HS-5 (cell line): ENCODE results near the gene TPRG1.
A peak's percentile ranks its signal among the peaks of the same experiment; 100 is the strongest.

Experiments used
- DNase-seq: peaks from one replicate; pipeline ENCODE4 v3.0.0-alpha.2; 2012; ENCODE audit warnings: low read depth

TPRG1 gene, protein sequence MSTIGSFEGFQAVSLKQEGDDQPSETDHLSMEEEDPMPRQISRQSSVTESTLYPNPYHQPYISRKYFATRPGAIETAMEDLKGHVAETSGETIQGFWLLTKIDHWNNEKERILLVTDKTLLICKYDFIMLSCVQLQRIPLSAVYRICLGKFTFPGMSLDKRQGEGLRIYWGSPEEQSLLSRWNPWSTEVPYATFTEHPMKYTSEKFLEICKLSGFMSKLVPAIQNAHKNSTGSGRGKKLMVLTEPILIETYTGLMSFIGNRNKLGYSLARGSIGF

DNA sequence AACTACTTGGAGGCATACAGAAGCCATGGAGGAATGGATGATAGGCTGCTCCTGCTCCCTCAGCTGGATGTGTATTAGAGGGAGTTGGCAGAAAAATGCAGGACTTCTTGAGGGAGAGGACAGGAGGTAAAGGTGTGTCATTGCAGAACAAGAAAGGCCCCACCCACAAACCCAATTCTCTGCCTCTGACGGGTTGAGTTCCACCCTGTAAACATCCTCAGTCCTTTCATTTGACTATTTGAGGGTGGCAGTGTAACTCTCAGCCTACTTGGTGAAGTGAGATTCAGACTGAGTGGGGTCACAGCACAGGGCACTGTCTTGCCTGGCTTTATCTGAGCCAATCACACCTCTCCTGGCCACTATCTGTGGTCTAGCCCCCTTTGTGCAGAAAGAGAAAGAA lies at the start of gene TPRG1:
TSS of gene TPRG1 (plus strand) at position 265 of the 400 bp plus-strand sequence. CDS start 35,414 bp downstream, outside the sequence.
- DNase-seq: no peak

DNA sequence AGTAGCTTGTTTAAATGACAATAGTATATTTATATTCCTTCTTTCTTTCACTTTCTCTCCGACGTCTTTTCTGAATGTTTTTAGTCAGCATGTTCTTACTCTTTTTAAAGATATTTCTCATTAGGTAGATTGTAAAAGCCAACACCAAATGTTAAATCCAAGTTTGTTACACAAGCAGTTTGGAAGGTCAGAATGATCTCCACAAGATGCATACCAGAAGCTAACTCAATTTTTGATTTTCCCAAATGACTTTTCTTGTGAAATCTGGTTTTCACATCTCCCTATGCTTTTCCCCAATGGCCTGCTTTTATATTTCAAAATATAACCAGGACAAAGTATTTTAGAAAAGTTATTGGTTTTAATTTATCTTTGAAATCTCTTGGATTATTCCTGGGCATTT lies 49.7 kb upstream of the TPRG1 start:
- no peak for DNase-seq

DNA sequence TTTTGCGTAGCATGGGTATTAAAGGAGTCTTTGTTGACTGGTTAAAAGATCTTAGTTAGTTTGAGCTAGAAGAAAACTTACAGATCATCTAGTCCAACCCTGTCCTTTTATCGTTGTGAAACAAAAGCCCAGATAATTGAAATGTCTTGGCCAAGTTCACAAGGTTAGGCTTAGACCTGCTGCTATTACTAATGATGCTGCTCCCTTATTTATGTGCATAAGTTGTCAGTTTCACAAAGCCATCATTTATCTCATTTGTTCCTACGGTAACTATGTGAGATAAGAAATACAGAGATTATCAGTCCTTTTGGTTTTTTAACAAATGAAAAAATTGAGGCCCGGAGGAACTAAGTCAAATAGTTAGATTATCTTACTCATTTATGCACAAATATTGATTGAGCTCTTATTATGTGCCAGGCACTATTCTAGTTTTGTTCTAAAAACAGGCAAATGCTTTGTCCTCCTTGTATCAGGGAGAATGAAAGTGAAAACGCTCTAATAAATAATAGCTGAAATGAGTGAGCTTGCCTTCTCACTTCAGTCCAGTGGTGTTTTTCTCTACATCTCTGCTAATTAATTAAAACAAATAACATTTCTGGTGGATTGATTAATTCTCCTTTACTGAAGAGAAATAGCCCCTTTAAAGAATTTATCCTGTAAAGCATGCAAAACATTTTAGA lies 49.1 kb upstream of the TPRG1 start:
- no peak for DNase-seq

DNA sequence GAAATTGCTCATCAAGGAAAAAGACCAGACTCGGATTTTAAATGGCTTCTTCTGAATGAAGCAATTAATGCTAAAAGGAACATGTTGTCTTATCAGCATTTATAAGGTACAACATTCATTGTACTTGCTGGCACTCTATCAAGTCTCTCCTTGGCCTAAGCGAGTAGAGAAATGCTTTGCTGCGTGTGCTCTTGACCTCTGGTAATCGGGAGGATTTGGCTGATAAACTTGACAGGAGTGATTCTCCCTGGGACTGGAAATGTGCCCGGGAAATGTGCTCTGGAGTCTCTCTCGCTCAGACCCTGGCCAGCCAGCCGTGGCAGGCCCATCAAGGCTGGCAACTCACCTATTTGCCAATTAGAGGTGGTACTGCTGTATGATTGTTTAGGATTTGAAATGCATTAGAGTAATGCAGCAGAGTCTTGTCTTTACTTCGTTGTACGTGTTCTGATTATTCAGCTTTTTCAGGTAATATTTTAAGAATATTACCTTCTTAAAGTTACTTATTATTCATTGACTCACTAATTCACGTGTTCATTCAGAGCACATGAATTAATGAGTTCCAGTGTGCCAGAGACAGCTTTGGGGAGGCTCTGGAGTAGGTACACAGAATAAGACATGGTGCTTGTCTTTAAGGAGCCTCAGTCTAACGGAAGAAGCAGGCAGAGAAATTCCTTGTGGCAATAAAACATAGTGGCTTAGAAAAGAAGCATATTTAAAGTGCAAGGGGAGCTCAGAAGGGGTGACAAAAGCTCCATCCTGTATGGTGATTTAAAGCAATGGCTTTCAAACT lies 48.0 kb upstream of the TPRG1 start:
- no peak for DNase-seq

DNA sequence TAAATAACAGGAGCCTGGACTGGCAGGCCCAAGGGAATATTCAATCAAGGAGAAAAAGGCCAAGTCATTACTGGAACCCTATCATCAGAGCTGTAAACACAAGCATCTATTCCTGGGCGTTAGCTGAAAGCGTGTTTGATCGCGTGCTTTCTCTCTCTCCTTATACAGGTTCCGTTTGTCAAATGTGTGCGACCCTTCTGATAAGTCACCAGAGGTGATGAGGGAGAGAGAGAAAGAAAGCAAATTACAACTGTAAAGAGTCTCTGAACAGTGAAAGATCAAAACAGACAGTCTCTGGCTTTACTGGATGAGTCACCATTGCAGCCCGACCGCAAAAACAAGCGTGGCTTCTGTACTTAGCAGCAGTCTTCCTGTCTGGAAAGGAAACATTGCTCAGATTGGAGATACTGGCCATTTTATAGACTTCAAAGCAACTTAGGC lies 39.5 kb upstream of the TPRG1 start:
- no peak for DNase-seq

DNA sequence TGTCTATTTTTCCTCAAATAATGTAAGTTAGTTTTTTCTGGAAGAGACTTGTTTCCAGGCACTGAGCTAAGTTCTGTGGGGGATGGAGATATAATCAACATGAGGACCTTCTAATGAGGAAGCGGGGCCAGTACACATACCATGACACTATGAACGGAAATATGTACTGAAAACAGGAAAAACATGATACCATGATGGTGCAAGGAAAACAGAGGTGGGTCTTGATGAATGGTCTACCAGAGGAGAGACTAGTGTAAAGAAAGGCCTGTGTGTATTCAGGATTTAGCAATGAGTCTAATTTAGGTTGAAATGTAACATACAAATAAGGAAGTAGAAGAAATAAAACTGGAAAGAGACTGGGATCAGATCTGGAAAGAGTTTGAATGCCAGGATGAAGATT lies 38.9 kb upstream of the TPRG1 start:
- no peak for DNase-seq

DNA sequence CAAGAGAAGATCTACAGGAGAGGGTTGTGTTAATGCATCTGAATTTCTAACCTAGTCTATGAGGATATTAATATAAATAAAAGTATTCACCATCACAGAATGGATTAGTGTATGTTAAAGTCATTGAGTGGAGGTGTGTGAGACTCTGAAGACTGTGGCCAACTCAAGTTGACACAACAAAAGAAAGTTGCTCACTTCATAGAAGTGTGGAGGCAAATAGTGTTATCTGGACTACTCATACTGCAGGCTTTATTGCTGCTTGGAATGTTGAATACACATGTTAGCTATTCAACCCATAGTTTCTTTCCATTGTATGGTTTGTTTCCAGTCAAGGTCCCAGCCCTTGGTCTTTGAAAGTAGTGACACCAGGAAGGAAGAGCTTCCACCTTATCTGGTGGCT lies 38.0 kb upstream of the TPRG1 start:
- no peak for DNase-seq

DNA sequence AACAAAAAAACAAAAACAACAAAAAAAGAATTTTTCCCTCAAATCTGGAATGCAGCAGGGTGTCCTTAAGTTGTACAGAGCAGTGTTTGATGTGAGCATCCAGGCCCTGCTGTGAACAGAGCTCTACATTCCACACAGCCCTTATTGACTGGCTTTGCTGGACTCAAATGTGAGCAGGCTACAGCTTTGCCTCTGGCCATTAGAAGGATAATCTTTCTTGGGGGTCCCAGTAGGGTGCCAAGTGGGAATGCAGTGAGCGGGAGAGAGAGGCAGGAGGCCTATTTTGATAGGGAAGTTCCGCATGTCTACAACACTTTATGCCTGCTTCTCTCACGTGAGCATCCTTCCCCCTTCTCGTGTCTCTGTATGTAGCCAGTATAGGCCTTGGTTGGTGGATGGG lies 34.4 kb upstream of the TPRG1 start:
- DNase-seq: no peak

DNA sequence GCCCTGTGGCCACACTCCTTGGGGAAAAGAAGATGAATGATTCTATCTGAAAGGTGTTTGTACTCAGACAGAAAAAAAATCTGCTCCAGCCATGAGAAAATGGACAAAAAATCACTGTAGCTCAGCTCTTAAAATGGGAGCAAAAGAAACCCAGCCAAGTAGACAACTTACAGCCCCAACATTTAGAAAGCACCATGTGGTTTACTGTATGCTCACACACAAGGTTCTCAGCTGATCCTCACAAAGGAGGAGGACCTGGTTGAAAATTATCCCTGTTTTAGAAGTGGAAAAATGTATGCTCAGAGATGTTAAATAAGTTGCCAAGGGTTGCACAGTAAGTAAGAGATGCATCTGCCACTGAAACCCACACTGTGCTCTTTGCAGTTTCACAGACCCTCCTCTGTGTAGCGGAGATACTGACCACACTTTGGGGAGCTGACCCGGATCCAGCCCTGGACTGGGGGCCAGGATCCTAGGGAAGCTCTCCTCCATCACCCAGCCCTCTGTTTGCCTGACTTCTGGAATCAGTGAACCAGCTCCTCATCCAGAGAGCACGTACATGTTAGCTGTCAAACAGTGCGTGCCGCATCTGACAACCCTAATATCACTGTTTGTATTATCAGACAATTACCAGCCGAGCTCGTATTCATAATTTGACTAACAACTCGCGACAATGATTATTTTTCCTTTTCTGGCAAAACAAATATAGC lies 32.7 kb upstream of the TPRG1 start:
- DNase-seq: no peak

DNA sequence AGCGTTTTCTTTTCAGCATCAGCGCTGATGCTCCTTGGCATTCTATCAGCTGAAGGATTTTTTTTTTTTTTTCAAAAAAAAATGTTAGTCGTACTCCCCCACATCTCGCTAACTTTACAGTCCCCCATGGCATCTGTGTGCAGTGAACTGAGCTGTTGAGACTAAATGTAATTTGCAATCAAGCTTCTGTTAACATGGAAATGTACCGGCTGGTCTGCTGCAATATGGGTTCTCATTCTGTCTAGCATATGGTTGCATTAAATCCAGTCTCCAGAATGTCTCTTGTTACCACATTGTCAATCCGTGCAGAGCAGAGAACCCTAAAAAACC lies 32.2 kb upstream of the TPRG1 start:
- no peak for DNase-seq

DNA sequence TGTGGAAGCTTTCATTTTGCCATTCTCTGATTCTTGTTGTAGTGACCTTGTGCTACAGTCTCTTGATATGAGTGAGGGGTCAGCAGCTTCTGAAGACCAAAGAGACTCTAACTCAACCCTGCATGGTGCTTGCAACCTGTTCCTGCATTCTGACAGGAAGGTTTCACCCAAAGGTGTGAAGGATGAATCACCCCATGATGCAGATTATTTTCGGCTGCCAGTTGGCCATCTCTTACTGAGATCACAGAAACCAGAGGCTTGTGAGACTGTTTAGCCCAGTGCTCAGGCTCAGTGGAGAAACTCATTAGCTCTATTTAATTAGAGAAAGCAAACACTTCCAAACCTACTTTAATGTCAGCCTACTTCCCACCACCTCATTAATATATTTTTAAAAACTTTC lies 29.2 kb upstream of the TPRG1 start:
- no peak for DNase-seq

DNA sequence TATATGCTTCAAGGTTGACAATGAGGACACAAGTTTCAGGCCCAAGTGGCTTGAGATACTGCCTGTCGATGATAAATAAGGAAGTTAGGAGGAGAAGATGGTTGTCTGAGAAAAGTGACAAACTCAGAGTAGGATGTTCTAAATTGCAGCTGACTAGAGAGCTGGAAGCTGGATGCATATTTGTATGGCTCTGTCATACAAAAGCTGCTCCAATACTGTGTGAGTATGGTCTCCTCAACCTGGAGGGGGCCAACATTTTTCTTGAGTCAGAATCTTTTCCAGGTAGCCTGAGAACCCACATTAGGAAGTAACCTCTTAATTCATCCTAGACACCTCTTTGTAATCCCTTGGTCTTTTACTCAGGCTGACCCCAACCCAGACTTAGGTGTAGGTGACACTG lies 28.4 kb upstream of the TPRG1 start:
- DNase-seq: no peak

DNA sequence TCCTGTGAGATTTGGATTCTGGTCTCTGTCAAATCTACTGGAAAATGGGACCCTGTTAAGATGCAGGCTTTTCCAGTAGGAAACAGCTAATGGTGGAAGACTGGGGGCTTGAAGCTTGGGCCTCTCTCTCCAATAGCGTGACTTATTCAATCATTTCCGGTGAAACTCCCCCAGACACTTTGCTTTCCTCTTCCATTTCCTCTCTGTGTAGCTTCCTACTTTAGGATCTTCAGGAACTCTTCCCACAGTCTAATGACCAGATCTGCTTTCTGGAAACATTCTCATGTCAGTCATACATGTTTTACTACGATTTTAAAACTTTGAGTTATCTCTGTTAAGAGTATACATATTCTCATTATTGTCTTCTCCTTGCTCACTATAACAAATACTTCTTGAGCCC lies 28.0 kb upstream of the TPRG1 start:
- no peak for DNase-seq

DNA sequence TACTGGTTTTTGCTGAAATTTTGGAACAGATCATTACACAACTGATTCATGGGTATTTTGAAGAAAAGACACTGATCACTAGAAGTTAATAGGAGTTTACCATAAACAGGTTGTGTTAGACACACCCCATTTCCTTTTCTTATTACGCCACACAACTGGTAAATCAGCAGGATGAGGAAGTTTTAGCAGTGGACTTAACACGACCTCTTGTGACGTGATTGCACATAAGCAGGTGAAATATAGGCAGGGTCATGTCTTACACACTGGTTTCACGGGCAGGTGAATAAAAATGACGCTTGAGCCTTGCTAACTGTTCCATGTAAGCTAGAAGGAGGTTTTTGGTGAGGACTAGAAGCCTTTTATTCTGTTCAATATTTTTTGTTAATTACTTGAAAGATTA lies 27.1 kb upstream of the TPRG1 start:
- no peak for DNase-seq

DNA sequence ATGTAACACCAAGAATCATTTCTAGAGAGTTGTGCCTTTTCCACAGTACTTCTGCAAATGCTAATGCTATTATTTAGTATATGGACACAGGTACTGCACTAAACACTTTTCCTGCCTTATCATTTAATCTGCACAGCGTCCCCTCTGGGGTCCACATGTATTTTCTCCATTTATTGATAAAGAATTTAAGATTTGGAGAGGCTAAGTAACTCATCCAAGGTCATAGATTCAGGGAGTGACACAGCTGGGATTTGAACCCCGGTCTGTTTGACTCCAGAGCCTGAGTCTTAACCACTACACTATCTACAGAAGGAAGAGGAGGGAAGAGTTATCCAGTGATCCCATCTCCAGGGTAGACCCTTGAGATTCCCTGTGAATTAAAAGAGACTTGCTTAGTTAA lies 24.9 kb upstream of the TPRG1 start:
- DNase-seq: no peak

DNA sequence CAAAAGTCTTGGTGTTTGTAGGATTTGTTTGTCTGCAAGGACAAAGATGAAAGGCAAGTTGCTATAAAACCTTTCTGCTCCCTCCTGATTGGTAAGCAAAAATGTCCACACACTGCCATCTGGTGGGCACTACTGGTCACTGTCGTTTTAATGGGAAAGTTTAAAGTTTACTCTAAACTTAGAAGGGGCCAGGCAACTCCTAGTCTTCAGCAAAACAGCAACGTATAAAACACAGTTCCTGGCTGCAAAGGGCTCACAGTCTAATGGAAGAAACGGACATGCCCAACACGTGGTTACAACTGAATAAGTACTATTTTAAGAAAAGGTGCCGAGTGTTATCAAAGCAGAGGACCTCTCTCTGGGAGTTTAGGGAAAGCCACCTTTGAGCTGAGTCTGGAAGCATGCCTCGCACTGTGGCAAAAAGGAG lies 23.7 kb upstream of the TPRG1 start:
- DNase-seq: peak; percentile 31

DNA sequence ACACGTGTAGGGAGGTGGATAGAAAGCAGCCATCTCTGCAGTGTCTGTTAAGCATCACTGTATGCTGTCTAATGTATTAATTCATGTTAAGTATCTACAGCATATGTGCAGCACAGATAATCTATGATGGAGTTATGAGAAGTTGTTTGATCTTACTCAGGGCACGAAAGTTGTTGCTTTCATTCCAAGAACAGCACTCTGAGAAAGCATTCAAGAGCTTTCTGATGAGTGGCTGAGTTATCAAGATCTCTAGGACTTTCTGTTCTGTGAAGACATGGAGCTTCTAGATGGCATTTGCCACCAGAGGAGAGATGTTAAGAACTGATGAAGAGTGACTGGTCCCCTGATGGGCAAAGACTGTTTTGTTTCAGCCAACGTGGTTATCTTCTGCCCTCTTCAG lies 22.6 kb upstream of the TPRG1 start:
- DNase-seq: no peak

DNA sequence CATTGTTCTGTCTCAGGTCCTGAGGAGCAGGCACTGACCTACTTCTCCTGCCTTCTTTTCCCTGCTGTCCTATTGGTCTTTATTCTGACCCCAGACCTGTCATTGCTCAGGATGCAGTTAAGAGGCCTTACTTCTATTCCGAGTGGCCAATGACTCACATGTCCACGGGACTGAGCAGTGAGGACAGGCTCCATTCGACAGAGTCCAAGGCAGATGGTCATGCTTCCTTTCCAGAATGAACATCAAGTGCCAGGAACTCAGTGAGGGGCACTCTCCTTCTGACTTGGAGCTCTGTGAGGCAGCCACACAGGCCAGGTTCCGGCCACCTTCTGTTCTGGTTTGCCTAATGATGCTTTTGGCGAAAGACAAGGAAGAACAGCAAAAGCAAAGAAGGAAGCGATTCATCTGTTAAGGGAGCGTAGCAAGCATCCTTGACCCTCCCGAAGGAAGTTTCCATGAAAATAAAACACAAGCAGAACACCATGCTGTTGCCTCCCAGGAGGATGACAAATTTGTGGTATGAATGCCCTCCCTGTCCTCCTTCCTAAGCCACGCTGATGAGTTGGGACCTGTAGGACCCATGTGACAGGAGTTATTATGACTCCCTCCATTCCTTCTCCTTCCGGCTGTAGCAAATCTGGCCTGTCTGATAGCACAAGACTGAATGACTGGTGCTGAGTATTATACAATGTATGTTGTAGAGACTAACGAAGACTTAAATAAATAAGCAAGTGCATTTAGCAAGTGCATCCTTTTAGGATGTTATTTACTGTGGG lies 14.4 kb upstream of the TPRG1 start:
- no peak for DNase-seq

DNA sequence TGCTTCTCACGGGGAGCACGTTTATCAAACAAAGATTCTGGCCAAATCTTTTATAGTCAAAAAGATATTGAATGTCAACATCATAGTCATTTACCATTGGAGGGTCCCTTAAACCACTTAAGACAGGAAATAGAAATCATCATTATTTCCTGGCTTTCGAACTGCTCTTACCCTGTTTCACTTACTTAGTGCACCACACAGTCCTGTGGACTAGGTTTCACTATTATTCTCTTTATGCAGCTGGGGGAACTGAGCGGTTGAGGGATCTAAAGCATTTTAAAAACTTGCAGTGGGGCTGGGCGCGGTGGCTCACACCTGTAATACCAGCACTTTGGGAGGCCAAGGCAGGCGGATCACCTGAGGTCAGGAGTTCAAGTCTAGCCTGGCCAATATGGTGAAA lies 13.7 kb upstream of the TPRG1 start:
- DNase-seq: no peak

DNA sequence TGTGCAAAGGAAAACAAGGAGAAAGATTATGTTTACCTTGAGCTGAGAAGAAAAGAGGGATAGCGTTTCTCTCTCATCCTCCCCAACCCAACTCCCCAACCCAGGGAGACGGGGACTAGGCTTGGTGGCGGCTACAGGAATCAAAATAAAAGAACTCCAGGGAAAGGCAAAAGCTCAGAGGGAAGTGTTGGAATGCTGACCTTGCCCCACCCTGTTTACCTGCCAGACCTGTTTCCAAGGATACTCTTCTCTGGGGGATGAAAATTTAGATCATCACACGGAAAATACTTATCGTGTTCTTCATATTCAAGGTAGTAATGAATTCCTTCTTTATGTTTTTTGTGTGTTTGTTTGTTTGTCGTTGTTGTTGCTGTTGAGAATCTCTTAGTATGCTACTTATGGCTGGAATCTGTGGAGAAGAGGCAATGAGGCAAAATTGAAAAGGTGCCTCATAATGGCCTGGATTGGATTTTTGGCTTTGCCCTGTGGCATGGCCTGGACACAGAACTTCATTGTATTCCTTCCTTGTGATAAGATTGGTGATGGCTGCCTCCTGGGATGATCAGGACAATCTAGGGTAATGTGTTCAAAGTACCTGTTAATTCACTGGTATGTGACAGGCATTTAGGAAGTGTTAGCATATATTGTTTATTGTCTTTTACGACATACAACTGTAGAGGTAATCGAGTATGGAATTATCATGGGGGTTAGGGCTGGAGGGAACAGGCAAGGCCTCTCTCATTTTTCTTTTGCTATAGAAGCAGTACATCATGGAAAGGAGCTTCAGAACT lies 11.1 kb upstream of the TPRG1 start:
- DNase-seq: no peak

DNA sequence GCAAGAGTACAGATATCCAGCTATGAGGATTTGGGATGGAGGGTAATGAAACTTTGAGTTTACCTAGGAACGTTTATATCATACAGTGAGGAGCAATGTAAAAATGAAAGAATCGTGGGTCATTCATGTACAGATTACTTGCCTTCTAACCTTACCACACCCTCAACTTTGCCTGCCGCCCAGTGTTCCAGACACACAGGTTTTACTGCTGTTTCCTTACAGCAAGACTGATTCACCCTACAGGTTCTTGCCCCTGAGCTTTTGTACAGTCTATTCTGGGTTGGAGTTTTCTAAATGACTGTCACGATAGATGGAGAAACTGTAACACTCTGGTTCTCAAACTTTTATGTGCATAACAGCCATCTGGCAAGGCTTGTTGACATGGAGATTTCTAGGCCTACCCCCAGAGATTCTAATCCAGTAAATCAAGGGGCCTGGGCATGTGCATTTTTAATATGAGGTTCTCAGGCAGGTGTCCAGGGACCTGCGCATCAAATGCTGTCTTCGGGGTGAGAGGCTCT lies 6.6 kb upstream of the TPRG1 start:
- DNase-seq: no peak
